NCI-H1930 (cell line): ENCODE results near the gene SPATA33.
"Not testable (repeated sequence)": the region's sequence is repeated elsewhere in the genome, so short reads cannot be mapped to it uniquely, and the experiment has no call there.

Experiments
- DNase-seq, 2 experiments: peaks; one replicate each; lab custom pipeline; 2025; lab: John Stamatoyannopoulos, UW

Gene SPATA33

DNA sequence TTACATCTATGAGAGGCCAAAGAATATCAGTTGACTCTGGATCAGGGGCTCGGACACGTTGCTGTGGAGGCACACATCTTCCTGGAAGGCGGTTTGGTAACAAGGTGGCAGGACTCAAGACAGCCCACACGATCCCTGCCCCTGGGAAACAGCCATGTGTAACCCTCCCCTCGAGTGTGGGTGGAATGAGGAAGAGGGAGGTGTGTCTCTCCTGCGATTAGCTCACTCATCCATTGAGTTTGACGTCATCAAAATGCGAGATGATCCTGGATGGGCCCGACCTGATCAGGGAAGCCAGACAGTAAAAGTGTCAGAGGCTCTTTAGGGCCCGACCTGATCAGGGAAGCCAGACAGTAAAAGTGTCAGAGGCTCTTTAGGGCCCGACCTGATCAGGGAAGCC lies 6.6 kb downstream of the SPATA33 start:
- not testable (repeated sequence) for DNase-seq

DNA sequence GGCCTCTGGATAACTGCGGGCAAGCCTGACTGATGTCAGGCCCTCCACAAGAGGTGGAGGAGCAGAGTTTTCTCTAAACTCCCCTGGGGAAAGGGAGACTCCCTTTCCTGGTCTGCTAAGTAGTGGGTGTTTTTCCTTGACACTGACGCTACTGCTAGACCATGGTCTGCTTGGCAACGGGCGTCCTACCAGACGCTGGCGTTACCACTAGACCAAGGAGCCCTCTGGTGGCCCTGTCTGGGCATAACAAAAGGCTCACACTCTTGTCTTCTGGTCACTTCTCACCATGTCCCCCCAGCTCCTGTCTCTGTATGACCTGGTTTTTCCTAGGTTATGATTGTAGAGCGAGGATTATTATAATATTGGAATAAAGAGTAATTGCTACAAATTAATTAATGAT lies 9.4 kb downstream of the SPATA33 start:
- DNase-seq = not testable (repeated sequence)

DNA sequence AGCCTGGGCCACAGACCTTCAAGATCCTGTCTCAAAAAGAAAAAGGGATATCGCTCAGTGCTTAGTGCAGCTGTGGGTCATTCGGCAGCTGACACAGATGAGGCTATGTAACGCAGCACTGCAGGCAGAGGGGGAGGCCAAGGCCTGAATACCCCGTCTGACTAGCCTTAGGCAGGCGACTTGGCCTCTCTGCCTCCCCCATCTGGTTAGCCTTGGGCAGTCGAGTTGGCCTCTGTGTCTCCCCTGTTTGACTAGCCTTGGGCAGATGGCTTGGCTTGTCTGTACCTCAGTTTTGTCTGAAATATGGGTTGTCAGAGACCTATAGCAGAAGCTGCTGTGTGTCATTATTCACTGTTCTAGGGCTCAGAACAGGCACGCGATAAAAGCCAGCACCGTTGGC lies 10.0 kb downstream of the SPATA33 start:
- no peak for DNase-seq

DNA sequence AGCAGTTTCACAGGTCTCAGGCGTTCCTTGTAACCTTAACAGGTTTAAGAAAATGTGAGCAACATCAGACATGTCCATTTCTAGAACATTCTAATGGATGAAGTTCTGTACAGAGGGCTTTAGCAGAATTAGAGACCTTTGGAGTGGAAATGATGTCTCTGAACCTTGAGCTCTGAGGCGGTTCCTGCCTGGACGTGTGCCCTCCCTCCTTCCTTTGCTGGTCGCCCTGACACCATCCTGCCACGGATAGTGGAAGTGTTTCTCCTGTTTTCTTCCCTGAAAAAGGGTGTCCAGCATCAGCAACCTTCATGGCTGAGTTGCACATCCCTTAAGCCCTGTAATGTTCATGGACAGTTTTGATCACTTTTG lies 11.1 kb downstream of the SPATA33 start:
- DNase-seq = no peak

DNA sequence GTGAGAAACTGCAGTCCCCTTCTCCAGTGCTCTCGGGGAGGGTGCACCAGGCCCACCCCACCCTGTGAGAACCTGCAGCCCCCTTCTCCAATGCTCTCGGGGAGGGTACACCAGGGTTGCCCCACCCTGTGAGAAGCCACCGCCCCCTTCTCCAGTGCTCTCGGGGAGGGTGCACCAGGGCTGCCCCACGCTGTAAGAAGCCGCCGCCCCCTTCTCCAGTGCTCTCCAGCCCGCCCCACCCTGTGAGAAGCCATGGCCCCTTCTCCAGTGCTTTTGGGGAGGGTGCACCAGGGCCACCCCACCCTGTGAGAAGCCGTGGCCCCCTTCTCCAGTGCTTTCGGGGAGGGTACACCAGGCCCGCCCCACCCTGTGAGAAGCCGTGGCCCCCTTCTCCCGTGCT lies 12.1 kb downstream of the SPATA33 start:
- DNase-seq = no peak

DNA sequence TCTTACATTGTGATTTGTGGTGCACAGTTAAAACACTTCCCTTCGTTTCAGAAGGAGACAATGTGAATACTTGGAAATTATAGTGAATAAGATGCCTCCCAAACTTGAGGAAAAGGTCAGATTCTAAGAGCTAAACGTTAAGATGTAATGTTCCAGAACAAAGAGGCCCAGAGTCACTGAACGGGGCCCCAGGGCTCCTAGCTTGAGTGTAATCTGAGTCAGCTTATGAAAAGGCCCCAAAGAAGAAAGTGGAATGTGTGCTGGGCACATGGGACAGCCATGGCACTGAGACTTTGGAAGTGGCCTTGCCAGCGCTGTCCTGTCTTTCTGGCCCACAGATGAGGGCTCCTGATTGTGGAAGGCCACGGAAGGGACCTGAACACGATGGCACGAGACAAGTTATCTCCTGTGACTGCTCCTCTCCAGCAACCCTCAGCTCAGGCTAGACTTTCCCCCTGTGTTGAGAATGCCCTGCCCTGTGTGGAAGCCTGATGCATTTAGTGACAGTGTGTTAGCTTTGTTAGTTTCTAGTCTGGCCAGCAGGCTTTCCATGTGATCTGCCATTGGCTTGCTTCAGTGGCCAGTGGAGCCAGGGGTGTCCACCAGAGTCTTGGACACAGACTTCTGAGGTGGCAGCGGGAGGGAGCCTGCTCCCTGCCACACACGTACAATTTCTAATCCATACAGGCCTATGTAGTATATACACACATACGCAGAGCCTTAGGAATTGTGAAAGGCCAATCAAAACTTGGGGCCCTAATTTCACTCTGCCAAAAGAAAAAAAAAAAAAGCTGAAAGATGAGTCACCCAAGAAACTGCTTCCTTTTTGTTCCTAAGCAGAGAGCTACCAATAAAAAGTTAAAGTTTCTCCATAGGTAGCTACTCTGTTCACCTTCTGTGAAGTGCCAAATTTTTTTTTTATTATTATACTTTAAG lies 13.1 kb downstream of the SPATA33 start:
- DNase-seq = no peak

DNA sequence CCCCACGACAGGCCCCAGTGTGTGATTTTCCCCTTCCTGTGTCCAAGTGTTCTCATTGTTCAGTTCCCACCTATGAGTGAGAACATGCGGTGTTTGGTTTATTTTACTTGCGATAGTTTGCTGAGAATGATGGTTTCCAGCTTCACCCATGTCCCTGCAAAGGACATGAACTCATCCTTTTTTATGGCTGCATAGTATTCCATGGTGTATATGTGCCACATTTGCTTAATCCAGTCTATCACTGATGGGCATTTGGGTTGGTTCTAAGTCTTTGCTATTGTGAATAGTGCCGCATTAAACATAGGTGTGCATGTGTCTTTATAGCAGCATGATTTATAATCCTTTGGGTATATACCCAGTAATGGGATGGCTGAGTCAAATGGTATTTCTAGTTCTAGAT lies 13.9 kb downstream of the SPATA33 start:
- not testable (repeated sequence) for DNase-seq

DNA sequence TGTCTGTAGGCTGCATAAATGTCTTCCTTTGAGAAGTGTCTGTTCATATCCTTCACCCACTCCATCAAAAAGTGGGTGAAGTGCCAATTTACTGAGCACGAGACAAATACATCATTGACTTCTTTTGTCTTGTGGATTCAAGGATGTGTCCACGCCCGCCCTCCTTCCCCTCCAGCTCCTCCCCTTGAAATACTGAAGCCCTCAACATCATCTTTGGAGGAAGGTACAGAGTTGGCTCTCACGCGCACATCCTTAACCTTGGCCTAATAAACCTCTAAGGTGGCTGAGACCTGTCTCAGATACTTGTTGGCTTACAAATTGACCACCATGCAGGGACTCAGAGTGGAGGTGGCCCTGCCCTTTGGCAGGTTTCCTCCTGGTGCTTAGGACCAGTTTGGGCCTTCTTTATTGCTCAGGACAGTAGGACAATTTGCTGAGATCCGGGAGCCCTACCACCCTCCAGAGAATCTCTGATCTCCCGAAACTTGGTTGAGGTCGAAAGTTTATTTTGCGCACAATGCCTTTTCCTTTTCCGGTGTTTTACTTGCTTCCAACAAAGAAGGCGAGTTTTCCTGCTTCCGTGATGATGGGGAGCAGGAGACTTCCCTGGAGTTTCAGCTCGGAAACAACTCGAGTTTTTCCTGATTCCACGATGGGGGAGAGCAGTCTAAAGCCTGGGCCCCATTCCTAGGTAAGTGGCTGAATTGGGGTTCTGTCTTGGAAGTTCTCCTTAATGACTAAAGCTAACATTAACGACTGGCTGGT lies 14.7 kb downstream of the SPATA33 start:
- DNase-seq = no peak

DNA sequence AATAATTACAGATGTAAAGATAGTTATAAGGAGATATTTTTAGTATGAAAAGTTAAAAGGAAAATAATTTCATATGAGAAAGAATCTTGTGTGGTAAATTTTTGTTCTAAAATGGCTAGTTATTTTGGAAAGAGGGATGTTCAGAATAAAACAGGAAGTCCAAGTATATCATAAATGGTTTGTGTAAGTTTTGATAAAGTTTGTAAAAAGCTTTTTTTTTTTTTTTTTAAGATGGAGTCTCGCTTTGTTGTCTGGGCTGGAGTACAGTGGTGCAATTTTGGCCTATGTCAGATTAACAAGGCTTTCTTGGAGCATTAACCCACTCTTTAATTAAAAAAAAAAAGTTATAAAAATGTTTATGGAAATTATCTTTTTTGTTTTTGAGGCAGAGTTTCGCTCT lies 20.6 kb downstream of the SPATA33 start:
- DNase-seq = no peak

DNA sequence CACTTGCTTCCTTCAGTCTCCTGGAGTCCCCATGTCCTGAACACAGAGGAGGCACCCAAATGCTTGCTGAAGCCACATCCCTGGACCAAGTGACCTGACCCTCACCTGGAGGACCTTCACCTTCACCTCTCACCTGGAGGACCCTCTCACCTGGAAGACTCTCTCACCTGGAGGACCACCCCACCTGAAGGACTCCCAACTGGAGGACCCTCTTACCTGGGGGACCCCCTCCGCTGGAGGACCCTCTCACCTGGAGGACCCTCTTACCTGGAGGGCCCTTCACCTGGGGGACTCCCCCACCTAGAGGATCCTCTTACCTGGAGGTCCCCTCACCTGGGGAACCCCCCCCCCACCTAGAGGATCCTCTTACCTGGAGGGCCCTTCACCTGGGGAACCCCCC lies 28.3 kb downstream of the SPATA33 start:
- DNase-seq = no peak

DNA sequence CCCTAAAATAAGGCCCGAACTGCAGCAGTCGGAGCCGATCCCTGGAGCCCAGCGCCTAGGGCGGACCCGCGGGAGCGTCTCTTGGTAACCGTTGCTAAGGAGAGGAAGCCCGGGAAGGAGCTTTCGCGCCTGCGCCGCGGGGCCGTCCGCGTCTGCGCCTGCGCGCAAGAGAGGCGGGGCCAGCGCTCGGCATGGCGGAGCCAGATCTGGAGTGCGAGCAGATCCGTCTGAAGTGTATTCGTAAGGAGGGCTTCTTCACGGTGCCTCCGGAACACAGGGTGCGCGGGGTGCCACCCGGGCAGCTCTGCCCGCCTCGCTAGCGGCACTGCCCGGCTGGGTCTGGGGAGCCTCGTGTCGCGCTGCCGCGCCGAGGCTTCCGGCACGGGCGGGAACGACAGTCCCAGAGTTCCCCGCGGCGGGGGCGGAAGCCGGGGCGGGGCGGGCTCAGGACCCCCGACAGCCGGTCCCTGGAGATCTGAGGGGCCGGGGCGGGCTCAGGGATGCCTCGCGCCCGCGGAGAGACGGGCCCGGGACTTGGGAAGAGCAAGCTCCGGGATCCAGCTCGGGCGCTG lies 29.0 kb downstream of the SPATA33 start, which contains the start of gene CDK10:
Gene CDK10 (plus strand): TSS at position 170 of the 572 bp plus-strand sequence. CDS start 22 bp downstream, at position 192.
- peak; percentile 75 to 90 for DNase-seq

DNA sequence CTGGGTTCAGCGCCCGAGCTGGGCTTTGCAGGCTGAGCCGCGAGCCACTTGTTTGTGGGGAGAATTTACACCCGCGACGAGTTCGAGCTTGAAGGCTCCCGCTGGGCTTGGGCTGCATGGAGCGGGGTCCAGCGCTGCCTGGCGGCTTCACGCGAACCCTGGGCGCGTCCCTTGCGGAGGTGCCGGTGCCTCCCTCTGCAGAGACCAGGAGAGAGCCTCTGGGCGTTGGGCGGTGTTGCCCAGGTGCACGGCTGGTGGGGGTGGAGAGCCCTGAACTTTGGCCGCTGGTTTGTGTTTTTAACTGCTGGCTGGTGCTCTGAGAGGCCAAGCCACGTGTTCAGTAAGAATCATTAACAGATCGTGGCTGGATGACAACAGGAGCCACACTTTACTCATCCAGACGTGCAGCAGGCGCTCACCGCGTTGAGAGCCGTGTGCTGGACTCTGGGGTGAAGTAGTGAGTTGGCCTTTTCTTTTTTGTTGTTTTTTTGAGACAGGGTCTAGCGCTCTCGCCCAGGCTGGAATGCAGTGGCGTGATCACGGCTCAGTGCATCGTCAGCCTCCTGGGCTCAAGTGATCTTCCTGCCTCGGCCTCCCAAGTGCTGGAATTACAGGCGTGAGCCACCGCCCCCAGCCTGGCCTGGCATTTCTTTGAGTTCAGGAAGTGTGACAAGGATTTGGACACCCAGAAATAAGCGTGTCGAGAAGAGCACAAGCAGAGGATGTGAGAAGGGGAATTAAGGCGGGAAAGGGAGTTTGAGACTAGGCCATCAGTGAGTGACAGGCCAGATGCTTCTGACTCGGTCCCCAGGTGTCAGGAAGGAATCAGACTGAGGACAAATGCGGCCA lies 29.7 kb downstream of the SPATA33 start:
- DNase-seq = no peak

DNA sequence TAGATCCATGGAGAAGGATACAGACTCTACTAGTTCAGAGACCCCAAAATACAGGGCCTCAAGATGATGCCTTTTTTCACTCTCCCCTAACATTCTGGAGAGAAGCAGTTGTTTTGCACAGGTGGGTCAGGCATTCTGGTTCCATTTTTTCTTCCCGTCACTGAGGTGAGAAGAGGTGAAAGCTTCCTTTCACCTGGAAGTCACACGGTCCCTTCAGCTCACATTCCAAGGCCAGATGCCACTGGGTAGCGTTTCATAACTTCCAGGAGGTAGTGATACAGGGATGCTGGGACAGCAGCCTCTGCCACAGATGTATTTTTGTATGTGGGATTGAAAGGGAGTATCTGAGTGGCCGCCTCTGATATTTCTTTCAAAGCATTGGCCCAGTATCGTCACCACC lies 30.8 kb downstream of the SPATA33 start:
- no peak for DNase-seq

DNA sequence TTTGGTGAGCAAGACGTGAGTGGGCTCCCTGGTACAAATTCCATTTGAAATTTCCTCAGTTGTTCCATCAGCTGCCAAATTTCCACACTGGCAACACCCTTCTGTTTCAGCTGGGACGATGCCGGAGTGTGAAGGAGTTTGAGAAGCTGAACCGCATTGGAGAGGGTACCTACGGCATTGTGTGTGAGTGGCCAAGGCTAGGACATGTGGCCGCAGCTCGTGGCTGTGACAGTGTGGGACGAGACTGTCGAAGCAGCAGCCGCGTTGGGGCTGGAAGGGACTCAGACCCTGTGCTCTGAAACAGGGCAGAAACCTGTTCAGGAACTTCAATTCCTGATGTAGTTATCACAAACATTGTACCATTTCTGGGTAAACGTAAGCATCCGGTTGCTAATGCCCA lies 31.5 kb downstream of the SPATA33 start:
- no peak for DNase-seq

DNA sequence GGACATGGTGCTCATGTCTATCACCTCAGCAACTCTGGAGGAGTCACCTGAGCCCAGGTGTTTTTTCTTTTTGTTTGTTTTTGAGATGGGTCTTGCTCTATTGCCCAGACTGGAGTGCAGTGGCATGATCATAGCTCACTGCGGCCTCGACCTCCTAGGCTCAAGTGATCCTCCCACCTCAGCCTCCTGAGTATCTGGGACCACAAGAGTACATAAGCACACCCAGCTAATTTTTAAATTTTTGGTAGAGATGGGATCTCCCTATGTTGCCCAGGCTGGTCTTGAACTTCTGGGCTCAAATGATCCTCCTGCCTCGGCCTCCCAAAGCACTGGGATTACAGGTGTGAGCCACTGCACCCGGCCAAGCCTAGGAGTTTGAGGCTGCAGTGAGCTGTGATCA lies 32.0 kb downstream of the SPATA33 start:
- not testable (repeated sequence) for DNase-seq

DNA sequence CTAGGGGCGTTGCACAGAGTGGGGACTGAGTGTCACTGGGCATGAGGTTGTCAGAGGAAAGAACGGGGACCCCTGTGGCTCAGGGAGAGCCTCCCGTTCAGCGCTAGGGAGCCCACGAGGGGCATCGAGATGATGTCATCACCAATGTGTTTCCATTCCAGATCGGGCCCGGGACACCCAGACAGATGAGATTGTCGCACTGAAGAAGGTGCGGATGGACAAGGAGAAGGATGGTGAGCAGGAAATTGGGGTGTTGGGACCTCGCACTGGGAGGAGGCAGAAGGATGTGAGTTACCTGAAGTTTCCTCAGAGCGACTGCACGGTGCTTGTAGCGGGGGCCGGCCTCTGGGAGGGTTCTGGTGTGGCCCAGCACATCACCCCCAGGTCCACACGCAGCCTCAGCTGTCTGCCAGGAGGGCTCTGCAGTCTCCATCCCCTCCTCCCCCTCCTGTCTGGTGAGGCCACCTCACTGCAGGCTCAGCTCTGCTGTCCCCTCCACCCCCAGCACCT lies 32.8 kb downstream of the SPATA33 start:
- DNase-seq = no peak

DNA sequence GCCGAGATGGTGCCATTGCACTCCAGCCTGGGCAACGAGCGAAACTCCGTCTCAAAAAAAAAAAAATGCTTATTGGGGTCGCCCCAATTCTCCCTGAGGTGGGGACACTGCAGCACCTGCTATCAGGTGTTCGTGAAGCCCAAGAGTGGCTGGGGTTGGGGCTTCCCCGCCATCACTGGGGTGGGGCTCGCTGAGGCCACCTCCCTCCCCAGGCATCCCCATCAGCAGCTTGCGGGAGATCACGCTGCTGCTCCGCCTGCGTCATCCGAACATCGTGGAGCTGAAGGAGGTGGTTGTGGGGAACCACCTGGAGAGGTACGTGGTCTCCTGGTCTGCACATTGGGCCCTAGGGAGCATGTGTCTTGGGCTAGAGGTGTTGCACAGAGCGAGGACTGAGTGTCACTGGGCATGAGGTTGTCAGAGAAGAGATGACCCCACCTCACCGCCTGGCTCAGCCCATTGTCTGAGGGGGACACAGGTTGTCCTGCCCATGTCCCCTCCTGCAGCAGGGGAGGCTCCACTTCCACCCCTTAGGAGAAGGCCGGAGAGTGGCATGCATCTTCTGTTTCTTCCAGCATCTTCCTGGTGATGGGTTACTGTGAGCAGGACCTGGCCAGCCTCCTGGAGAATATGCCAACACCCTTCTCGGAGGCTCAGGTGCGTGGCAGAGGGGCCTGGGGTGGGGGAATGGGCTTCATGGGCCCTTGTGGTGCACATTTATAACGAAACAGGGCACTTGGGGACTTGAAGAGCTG lies 33.8 kb downstream of the SPATA33 start:
- no peak for DNase-seq

DNA sequence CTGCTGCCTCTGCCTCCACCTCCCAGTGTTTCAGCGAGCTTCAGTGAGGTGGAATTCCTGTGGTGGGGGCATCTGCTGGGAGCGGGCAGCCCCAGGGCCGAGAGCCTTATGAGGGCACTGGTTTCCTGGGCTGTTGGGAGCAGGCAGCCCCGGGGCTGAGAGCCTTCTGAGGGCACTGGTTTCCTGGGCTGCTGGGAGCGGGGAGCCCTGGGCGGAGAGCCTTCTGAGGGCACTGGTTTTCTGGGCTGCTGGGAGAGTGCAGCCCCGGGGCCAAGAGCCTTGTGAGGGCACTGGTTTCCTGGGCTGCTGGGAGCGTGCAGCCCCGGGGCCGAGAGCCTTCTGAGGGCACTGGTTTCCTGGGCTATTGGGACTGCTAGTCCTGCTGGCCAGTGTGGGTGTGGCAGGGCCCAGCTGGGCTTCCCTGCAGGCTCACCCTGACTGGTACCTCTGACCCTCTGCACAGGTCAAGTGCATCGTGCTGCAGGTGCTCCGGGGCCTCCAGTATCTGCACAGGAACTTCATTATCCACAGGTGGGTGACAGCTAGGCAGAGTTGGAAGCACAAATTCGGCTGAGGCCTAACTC lies 34.4 kb downstream of the SPATA33 start:
- no peak for DNase-seq

DNA sequence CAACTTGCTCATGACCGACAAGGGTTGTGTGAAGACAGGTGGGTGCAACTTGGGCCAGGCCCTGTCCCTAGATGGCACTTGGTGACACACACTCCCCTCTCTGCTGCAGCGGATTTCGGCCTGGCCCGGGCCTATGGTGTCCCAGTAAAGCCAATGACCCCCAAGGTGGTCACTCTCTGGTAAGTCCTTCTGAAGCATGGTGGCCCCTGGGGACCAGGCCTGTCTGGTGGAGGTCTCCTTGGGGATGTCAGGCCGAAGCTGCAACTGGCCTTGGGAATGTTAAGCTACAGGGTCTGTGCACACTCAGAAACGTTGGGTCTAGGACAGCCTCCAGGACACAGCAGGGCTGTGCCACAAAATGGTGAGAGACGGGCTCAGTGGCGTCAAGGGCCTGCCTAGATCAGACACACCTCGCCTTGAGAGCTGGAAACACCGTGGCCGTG lies 35.7 kb downstream of the SPATA33 start:
- DNase-seq = no peak
